Naive thymus-derived CD4-positive, alpha-beta T cell (primary cell): ENCODE measurements around the gene MAS1L. TPM values are rescaled to one million over a fixed set of nuclear protein-coding genes. Genes with fewer than 3 reads are reported as not detected.
A peak's percentile ranks its signal among the peaks of the same experiment; 100 is the strongest.

ENCODE experiments used
- ATAC-seq: fragments of 150-1000 bp; cut with Tn5 transposase; 2 replicates; pipeline ENCODE4 v1.10.0; 2021; ENCODE audit warnings: mild to moderate bottlenecking, moderate library complexity
- CTCF ChIA-PET: fragments of 350-600 bp; sonication (Branson Sonifier 250); formaldehyde crosslinking; loops from one replicate; lab custom pipeline; 2021; ENCODE audit warnings: antibody characterized with exemption; lab: Charles Lee
- POLR2A ChIA-PET: fragments of 350-600 bp; sonication (Branson Sonifier 250); formaldehyde crosslinking; loops from one replicate; lab custom pipeline; 2021; ENCODE audit warnings: antibody characterized with exemption, inconsistent platforms; lab: Charles Lee
- DNase-seq, 9 donors: peaks; one replicate each; pipeline versions ENCODE4 v3.0.0 to v3.0.0-alpha.2; 2020 to 2022; ENCODE audit warnings: mixed read lengths in 1 of 9
- H3K27ac ChIP-seq: one replicate; pipeline ENCODE4 v1.7.0; 2013; ENCODE audit warnings: mild to moderate bottlenecking, low read depth, low read length, moderate library complexity
- H3K27me3 ChIP-seq, 2 donors: one replicate each; pipeline ENCODE4 v1.7.0; 2013; ENCODE audit warnings: low read length in 2 of 2, mild to moderate bottlenecking in 2 of 2, moderate library complexity in 2 of 2; ENCODE audit not compliant: control insufficient read depth in 2 of 2, insufficient read depth in 2 of 2
- H3K36me3 ChIP-seq, 3 experiments: 1 replicate in 2 of 3; 2 replicates in 1 of 3; pipeline ENCODE4 v1.7.0; 2013; ENCODE audit warnings: low read length in 3 of 3, mild to moderate bottlenecking in 3 of 3, moderate library complexity in 1 of 3; ENCODE audit not compliant: insufficient read depth in 3 of 3, control insufficient read depth in 2 of 3
- H3K4me1 ChIP-seq, 2 donors: one replicate each; pipeline ENCODE4 v1.7.0; 2013; ENCODE audit warnings: low read length in 2 of 2, mild to moderate bottlenecking in 2 of 2, moderate library complexity in 1 of 2; ENCODE audit not compliant: control insufficient read depth in 2 of 2, insufficient read depth in 2 of 2
- H3K4me3 ChIP-seq: 2 replicates; pipeline ENCODE4 v1.7.0; 2013; ENCODE audit warnings: mild to moderate bottlenecking, low read length
- H3K9me3 ChIP-seq, 3 experiments: 1 replicate in 2 of 3; 2 replicates in 1 of 3; pipeline ENCODE4 v1.7.0; 2013; ENCODE audit warnings: low read length in 3 of 3; ENCODE audit not compliant: control insufficient read depth in 2 of 3
- H3K27ac Mint-ChIP-seq, 9 donors: one replicate each; pipeline ENCODE4 v1.8.0; 2020 to 2022; ENCODE audit warnings: mixed read lengths in 9 of 9, mild to moderate bottlenecking in 8 of 9, moderate library complexity in 5 of 9, inconsistent platforms in 2 of 9
- H3K27me3 Mint-ChIP-seq, 5 donors: one replicate each; pipeline ENCODE4 v1.8.0; 2021 to 2022; ENCODE audit warnings: mixed read lengths in 5 of 5, mild to moderate bottlenecking in 1 of 5
- H3K36me3 Mint-ChIP-seq, 5 donors: one replicate each; pipeline ENCODE4 v1.8.0; 2020 to 2022; ENCODE audit warnings: mixed read lengths in 5 of 5, mild to moderate bottlenecking in 3 of 5, inconsistent platforms in 1 of 5
- H3K4me1 Mint-ChIP-seq, 7 donors: one replicate each; pipeline ENCODE4 v1.8.0; 2020 to 2022; ENCODE audit warnings: mixed read lengths in 7 of 7, mild to moderate bottlenecking in 3 of 7, inconsistent platforms in 1 of 7
- H3K4me3 Mint-ChIP-seq, 10 donors: one replicate each; pipeline ENCODE4 v1.8.0; 2020 to 2022; ENCODE audit warnings: mild to moderate bottlenecking in 10 of 10, mixed read lengths in 10 of 10, moderate library complexity in 6 of 10, inconsistent platforms in 2 of 10
- H3K9me3 Mint-ChIP-seq, 11 donors: one replicate each; pipeline ENCODE4 v1.8.0; 2020 to 2022; ENCODE audit warnings: mixed read lengths in 11 of 11, mild to moderate bottlenecking in 4 of 11, inconsistent platforms in 1 of 11, moderate library complexity in 1 of 11
- intact Hi-C, 2 donors: fragments of 100-400 bp; cut with micrococcal nuclease; formaldehyde crosslinking; loops; one replicate each; pipeline ENCODE4 v1.15.1; 2023
- polyA plus RNA-seq, 2 donors: library from polyadenylated mRNA; unstranded; fragments of 300-500 nt; fragmentation: Illumina TruSeq; gene quantifications; one replicate each; pipeline ENCODE4 v1.2.3, GENCODE V29; 2021
- total RNA-seq, 6 experiments: library from RNA in 5 of 6; stranded (reverse) in 5 of 6; gene quantifications; 1 replicate in 5 of 6; 2 replicates in 1 of 6; pipeline ENCODE4 v1.2.3 and lab custom pipeline; 2021 to 2026

The MAS1L gene
- total and polyA plus RNA-seq, 7 experiments from 2014 or later = not detected

GRCh38 chr6:29496961-29497360 lies 9.2 kb upstream of the MAS1L start:
- Mint-ChIP-seq H3K27ac (no peak overlapping the region), H3K4me1 (no peaks in the 10 kb centered on the region), H3K9me3 (no peaks in the 10 kb centered on the region), H3K36me3 (no peaks in the 10 kb centered on the region), H3K4me3 (no peak overlapping the region), H3K27me3 (peaks cover 21 to 41% (median 30%) of the 10 kb centered on the region in 5 donors)
- DNase-seq (no peak), ATAC-seq (no peak)
- CTCF ChIA-PET = no interaction called here
- H3K27me3 ChIP-seq = no peaks in the 10 kb centered on the region
- no peaks in the 10 kb centered on the region for H3K9me3 ChIP-seq
- H3K27ac ChIP-seq = no peak overlapping the region
- no peaks in the 10 kb centered on the region for H3K4me1 ChIP-seq
- POLR2A ChIA-PET = no interaction called here
- H3K4me3 ChIP-seq = no peak overlapping the region
- intact Hi-C loops = no loop called here
- no peaks in the 10 kb centered on the region for H3K36me3 ChIP-seq

- H3K4me1 Mint-ChIP-seq = no peaks in the 10 kb centered on the region
- H3K27ac Mint-ChIP-seq = no peak overlapping the region
- DNase-seq (no peak), ATAC-seq (no peak)
- Histone ChIP-seq H3K36me3 (no peaks in the 10 kb centered on the region), H3K4me3 (no peak overlapping the region), H3K4me1 (no peaks in the 10 kb centered on the region), H3K27me3 (peaks cover 0 to 3% of the 10 kb centered on the region in 2 donors), H3K27ac (no peak overlapping the region), H3K9me3 (no peaks in the 10 kb centered on the region)
- H3K4me3 Mint-ChIP-seq = no peak overlapping the region
- intact Hi-C loops = no loop called here
- H3K9me3 Mint-ChIP-seq = peaks cover 0 to 3% (median 0%) of the 10 kb centered on the region in 11 donors
- H3K36me3 Mint-ChIP-seq = no peaks in the 10 kb centered on the region
- POLR2A ChIA-PET = no interaction called here
- CTCF ChIA-PET = no interaction called here
- H3K27me3 Mint-ChIP-seq = peaks cover 11 to 42% (median 30%) of the 10 kb centered on the region in 5 donors
Observed at GRCh38 chr6:29495571-29495970, 7.8 kb upstream of the MAS1L start.

- peaks cover 0 to 3% of the 10 kb centered on the region in 2 donors for H3K27me3 ChIP-seq
- ChIA-PET POLR2A (no interaction called here), CTCF (no interaction called here)
- no peaks in the 10 kb centered on the region for H3K4me1 ChIP-seq
- H3K27me3 Mint-ChIP-seq = peaks cover 7 to 38% (median 27%) of the 10 kb centered on the region in 5 donors
- H3K9me3 Mint-ChIP-seq = peaks cover 0 to 3% (median 0%) of the 10 kb centered on the region in 11 donors
- H3K27ac Mint-ChIP-seq = no peak overlapping the region
- H3K27ac ChIP-seq = no peak overlapping the region
- H3K4me3 ChIP-seq = no peak overlapping the region
- ATAC-seq = no peak
- no peaks in the 10 kb centered on the region for H3K36me3 Mint-ChIP-seq
- intact Hi-C loops = no loop called here
- no peaks in the 10 kb centered on the region for H3K9me3 ChIP-seq
- H3K4me1 Mint-ChIP-seq = peaks cover 0 to 1% (median 0%) of the 10 kb centered on the region in 7 donors
- no peak for DNase-seq
- H3K4me3 Mint-ChIP-seq = no peak overlapping the region
- H3K36me3 ChIP-seq = no peaks in the 10 kb centered on the region
Observed at GRCh38 chr6:29494131-29494530, 6.4 kb upstream of the MAS1L start.

DNA sequence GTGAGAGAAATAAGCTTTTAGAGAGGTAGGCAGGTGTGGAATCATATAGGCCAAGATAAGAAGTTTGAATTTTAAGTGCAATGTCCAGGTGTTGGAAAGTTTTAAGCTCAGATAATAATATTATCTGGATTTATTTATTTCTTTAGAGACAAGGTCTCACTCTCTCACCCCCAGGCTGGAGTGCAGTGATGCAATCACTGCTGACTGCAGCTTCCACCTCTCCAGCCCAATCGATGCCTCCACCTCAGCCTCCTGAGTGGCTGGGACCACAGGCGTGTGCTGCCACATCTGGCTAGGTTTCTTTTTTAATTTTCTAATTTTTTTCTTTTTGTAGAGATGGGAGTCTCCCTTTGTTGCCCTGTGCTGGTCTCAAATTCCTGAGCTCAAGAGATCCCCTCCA lies 5.5 kb upstream of the MAS1L start:
- no peaks in the 10 kb centered on the region for H3K9me3 ChIP-seq
- intact Hi-C loops = no loop called here
- Mint-ChIP-seq H3K4me1 (peaks cover 0 to 1% (median 0%) of the 10 kb centered on the region in 7 donors), H3K27ac (peak overlapping the region in 1 of 9 donors; percentile 19), H3K4me3 (no peak overlapping the region), H3K27me3 (peaks cover 7 to 31% (median 19%) of the 10 kb centered on the region in 5 donors), H3K9me3 (peaks cover 0 to 3% (median 0%) of the 10 kb centered on the region in 11 donors), H3K36me3 (no peaks in the 10 kb centered on the region)
- H3K27me3 ChIP-seq = peaks cover 0 to 3% of the 10 kb centered on the region in 2 donors
- H3K4me3 ChIP-seq = no peak overlapping the region
- no peaks in the 10 kb centered on the region for H3K4me1 ChIP-seq
- DNase-seq (no peak), ATAC-seq (no peak)
- POLR2A ChIA-PET = no interaction called here
- H3K27ac ChIP-seq = no peak overlapping the region
- H3K36me3 ChIP-seq = no peaks in the 10 kb centered on the region
- CTCF ChIA-PET = no interaction called here

GRCh38 chr6:29491574-29491973 lies 3.8 kb upstream of the MAS1L start:
- Histone ChIP-seq H3K27me3 (peaks cover 0 to 3% of the 10 kb centered on the region in 2 donors), H3K27ac (no peak overlapping the region), H3K4me3 (no peak overlapping the region), H3K9me3 (no peaks in the 10 kb centered on the region), H3K4me1 (no peaks in the 10 kb centered on the region), H3K36me3 (no peaks in the 10 kb centered on the region)
- peaks cover 0 to 1% (median 0%) of the 10 kb centered on the region in 7 donors for H3K4me1 Mint-ChIP-seq
- CTCF ChIA-PET = no interaction called here
- H3K27ac Mint-ChIP-seq = peak overlapping the region in 1 of 9 donors; percentile 20
- intact Hi-C loops = no loop called here
- ATAC-seq = no peak
- no peaks in the 10 kb centered on the region for H3K36me3 Mint-ChIP-seq
- no peak overlapping the region for H3K4me3 Mint-ChIP-seq
- peaks cover 0 to 3% (median 0%) of the 10 kb centered on the region in 11 donors for H3K9me3 Mint-ChIP-seq
- peaks cover 10 to 34% (median 21%) of the 10 kb centered on the region in 5 donors for H3K27me3 Mint-ChIP-seq
- POLR2A ChIA-PET = no interaction called here
- DNase-seq = no peak

DNA sequence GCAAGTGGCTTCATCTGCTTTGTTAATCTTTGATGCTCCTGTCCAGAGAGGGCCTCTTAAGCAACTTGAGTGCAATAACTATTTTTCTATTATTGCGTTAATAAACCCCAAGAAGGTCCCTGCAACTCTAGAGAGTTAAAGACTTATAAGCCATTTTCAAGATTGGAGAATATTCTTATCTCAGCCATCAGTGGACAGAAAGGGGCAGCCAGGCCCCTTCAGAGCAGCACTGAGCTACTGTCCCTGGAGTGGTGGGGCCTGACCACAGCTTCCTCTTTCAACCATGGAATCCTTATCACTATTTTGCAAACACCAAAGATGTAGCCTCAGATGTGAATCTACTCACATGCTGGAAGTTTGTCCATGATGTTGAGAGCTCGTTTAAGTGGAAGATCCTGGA lies 2.8 kb upstream of the MAS1L start:
- ChIA-PET POLR2A (no interaction called here), CTCF (no interaction called here)
- H3K36me3 Mint-ChIP-seq = no peaks in the 10 kb centered on the region
- H3K9me3 Mint-ChIP-seq = peaks cover 0 to 3% (median 0%) of the 10 kb centered on the region in 11 donors
- Histone ChIP-seq H3K9me3 (no peaks in the 10 kb centered on the region), H3K4me1 (no peaks in the 10 kb centered on the region), H3K4me3 (no peak overlapping the region), H3K27ac (no peak overlapping the region), H3K27me3 (peaks cover 0 to 3% of the 10 kb centered on the region in 2 donors), H3K36me3 (no peaks in the 10 kb centered on the region)
- DNase-seq (no peak), ATAC-seq (peak; percentile 53)
- H3K27ac Mint-ChIP-seq = no peak overlapping the region
- H3K4me1 Mint-ChIP-seq = peaks cover 0 to 1% (median 0%) of the 10 kb centered on the region in 7 donors
- H3K4me3 Mint-ChIP-seq = no peak overlapping the region
- intact Hi-C loops = no loop called here
- peaks cover 7 to 38% (median 24%) of the 10 kb centered on the region in 5 donors for H3K27me3 Mint-ChIP-seq

DNA sequence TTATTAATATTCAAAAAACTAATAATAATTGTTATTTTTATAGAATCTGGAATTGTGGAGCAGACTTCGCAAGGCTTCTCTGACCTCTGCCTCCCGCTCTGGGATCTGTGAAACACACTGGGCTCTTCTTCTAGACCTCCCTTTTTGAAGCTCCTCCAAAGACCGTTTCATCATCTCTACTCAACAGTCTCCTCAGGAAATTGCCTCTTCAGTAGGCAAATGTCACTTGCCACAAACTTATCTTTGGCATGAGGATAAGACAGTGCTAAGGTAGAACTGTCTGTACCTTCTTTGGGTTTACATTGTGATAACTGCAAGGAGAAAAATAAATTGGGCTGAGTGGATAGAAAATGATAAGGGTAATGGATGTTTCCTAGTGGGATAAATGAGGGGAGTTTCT lies 2.3 kb upstream of the MAS1L start:
- intact Hi-C loops = no loop called here
- H3K4me1 Mint-ChIP-seq = peaks cover 0 to 1% (median 0%) of the 10 kb centered on the region in 7 donors
- no peak overlapping the region for H3K27ac Mint-ChIP-seq
- Histone ChIP-seq H3K36me3 (no peaks in the 10 kb centered on the region), H3K27me3 (peaks cover 0 to 3% of the 10 kb centered on the region in 2 donors), H3K4me1 (no peaks in the 10 kb centered on the region), H3K4me3 (no peak overlapping the region), H3K27ac (no peak overlapping the region), H3K9me3 (no peaks in the 10 kb centered on the region)
- no peak for ATAC-seq
- peaks cover 0 to 3% (median 0%) of the 10 kb centered on the region in 11 donors for H3K9me3 Mint-ChIP-seq
- POLR2A ChIA-PET = no interaction called here
- peaks cover 3 to 35% (median 21%) of the 10 kb centered on the region in 5 donors for H3K27me3 Mint-ChIP-seq
- DNase-seq = no peak
- H3K4me3 Mint-ChIP-seq = no peak overlapping the region
- CTCF ChIA-PET = no interaction called here
- no peaks in the 10 kb centered on the region for H3K36me3 Mint-ChIP-seq
